Urinary bladder (tissue), 4 donors: ENCODE data around the gene C1QTNF9B. TPM values are rescaled to one million over a fixed set of nuclear protein-coding genes. Genes with fewer than 3 reads are reported as not detected.
"Not testable (repeated sequence)": the region's sequence is repeated elsewhere in the genome, so short reads cannot be mapped to it uniquely, and the experiment has no call there.

ENCODE experiments used
- DNase-seq: peaks from one replicate; pipeline ENCODE4 v3.0.0-alpha.2; 2015; ENCODE audit errors: extremely low spot score
- H3K27ac ChIP-seq: one replicate; pipeline ENCODE4 v1.5.1; 2013; ENCODE audit warnings: low read depth, mild to moderate bottlenecking, moderate library complexity
- H3K36me3 ChIP-seq: one replicate; pipeline ENCODE4 v1.6.1; 2013; ENCODE audit warnings: mild to moderate bottlenecking, moderate library complexity; ENCODE audit not compliant: insufficient read depth
- H3K4me1 ChIP-seq: one replicate; pipeline ENCODE4 v1.6.1; 2013; ENCODE audit warnings: mild to moderate bottlenecking, moderate library complexity; ENCODE audit not compliant: insufficient read depth
- H3K4me3 ChIP-seq: one replicate; pipeline ENCODE4 v1.5.1; 2013; ENCODE audit warnings: low read depth, low read length
- WGBS: extraction: QIAGEN DNeasy Blood & Tissue Kit; methylation state at CpG from one replicate; pipeline ENCODE4 v1.1.7; 2013; 5-methylcytosine and 5-hydroxymethylcytosine counted together
- polyA plus RNA-seq: library from polyadenylated mRNA; stranded (reverse); fragments of 200-250 nt; gene quantifications from one replicate; pipeline ENCODE4 v1.2.3, GENCODE V29; 2013
- total RNA-seq: library from RNA; depleted of rRNA; stranded (reverse); fragments of >200 nt; gene quantifications from one replicate; pipeline ENCODE4 v1.2.3, GENCODE V29; 2014
- donor health status: healthy with polysubstance abuse.
- donor health status: healthy.

The C1QTNF9B gene
- total RNA-seq (0.58 TPM), polyA plus RNA-seq (0.49 TPM)

DNA sequence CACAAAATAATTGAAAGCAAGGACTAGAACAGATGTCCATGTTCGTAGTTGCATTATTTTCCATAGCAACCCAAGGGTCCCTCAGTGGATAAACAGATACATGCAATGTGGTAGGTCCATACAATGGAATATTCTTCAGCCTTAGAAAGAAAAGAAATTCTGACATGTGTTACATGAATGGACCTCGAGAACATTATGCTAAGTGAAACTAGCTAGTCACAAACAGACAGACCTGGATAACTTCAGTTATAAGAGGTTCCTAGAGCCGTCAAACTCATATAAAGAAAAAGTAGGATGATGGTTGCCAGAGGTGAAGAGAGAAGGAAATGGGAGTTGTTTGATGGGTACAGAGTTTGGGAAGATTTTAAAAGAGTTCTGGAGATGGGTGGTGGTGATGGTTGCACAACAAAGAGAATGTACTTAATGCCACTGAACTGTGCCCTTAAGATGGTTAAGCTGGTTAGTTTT, at the start of gene C1QTNF9B:
C1QTNF9B (minus strand) TSS at position 51 of the 468 bp plus-strand sequence.
- not testable (repeated sequence) for H3K4me1 ChIP-seq, H3K4me3 ChIP-seq, DNase-seq, H3K27ac ChIP-seq, H3K36me3 ChIP-seq
- 76% methylated on average over 3 of the region's 3 CpGs for WGBS

- H3K27ac ChIP-seq: no peak overlapping the region
- no peak for DNase-seq
- H3K4me1 ChIP-seq: no peaks in the 10 kb centered on the region
- WGBS: 90% methylated on average over 8 of the region's 8 CpGs
- H3K4me3 ChIP-seq: no peak overlapping the region
- H3K36me3 ChIP-seq: no peaks in the 10 kb centered on the region
Observed at GRCh38 chr13:23946900-23947299, 49.6 kb upstream of the C1QTNF9B start.

- DNase-seq: no peak
- Histone ChIP-seq H3K36me3 (no peaks in the 10 kb centered on the region), H3K27ac (no peak overlapping the region), H3K4me1 (no peaks in the 10 kb centered on the region), H3K4me3 (no peak overlapping the region)
- 81% methylated on average over 19 of the region's 19 CpGs for WGBS
Observed at GRCh38 chr13:23946067-23946466, 48.8 kb upstream of the C1QTNF9B start.

GRCh38 chr13:23945612-23946011, 48.3 kb upstream of the C1QTNF9B start:
- Histone ChIP-seq H3K36me3 (no peaks in the 10 kb centered on the region), H3K27ac (no peak overlapping the region), H3K4me1 (no peaks in the 10 kb centered on the region), H3K4me3 (no peak overlapping the region)
- no peak for DNase-seq
- WGBS: 77% methylated on average over 28 of the region's 28 CpGs

DNA sequence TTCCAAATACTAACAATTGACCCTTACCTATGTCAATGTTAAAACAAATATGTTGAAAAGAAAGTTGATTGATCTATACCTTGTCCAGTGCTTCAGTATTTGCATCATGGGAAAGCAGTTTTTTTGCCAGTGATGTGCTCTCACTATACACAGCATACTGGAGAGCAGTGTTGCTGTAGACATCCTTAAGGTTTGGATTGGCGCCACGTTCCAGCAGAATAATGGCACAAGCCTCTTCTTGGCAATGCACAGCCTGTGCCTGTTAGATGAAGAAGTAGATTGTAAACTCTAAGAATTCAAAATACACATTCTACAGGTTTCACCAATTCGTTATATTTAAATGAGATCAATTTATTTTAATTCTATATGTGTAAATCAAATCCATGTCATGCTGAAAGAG, 43.9 kb upstream of the C1QTNF9B start:
- H3K4me3 ChIP-seq: no peak overlapping the region
- no peak for DNase-seq
- WGBS: 76% methylated on average over 3 of the region's 3 CpGs
- H3K36me3 ChIP-seq: no peaks in the 10 kb centered on the region
- H3K27ac ChIP-seq: no peak overlapping the region
- H3K4me1 ChIP-seq: no peaks in the 10 kb centered on the region

- WGBS: 51% methylated on average over 3 of the region's 3 CpGs
Observed at GRCh38 chr13:23939666-23940065, 42.4 kb upstream of the C1QTNF9B start.

DNA sequence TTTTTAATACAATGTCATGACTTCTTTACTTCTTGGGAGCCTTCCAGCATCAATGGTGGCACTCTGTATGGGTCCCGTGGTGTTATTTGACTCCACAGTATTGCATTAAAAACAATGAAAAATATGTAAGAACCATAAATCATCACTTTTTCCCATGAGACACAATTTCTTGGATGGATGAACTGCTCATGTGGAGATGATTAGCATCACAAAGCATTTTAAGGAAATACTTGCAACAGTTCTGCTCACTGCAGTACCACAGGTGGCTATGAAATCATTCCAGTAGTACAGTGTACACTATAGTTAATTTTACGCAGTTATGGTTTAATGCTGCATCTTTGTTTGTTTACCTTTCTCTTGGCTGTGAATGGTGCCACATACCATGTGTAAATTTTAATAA, 37.2 kb upstream of the C1QTNF9B start:
- no peak for DNase-seq
- H3K4me3 ChIP-seq: no peak overlapping the region
- no peak overlapping the region for H3K27ac ChIP-seq
- H3K4me1 ChIP-seq: no peaks in the 10 kb centered on the region
- WGBS: 78% methylated on average over 2 of the region's 2 CpGs
- H3K36me3 ChIP-seq: no peaks in the 10 kb centered on the region

More at GRCh38 chr13:23939666-23940065, 42.4 kb upstream of the C1QTNF9B start:
- not testable (repeated sequence) for H3K27ac ChIP-seq, H3K36me3 ChIP-seq, DNase-seq, H3K4me3 ChIP-seq, H3K4me1 ChIP-seq

- Histone ChIP-seq H3K36me3 (no peaks in the 10 kb centered on the region), H3K4me1 (no peaks in the 10 kb centered on the region)
Observed at GRCh38 chr13:23928985-23929384, 31.7 kb upstream of the C1QTNF9B start.

DNA sequence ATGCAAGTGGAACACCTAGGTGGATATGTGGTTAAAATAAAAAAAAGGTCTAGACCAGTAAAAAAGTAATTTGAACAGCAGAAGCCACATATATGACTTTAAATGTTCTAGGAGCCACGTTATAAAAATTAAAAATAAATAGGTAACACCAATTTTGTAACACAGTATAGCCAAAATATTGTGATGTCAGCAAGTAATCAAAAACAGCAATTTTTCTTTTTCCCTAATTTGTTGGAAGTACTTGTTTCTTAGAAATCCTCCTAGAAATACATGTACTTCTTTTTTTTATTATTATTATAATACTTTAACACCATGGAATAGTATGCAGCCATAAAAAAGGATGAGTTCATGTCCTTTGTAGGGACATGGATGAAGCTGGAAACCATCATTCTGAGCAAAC, 25.7 kb upstream of the C1QTNF9B start:
- 62% methylated on average over 1 of the region's 1 CpG for WGBS
- H3K4me1 ChIP-seq: no peaks in the 10 kb centered on the region

More at GRCh38 chr13:23928985-23929384, 31.7 kb upstream of the C1QTNF9B start:
- Histone ChIP-seq H3K4me3 (no peak overlapping the region), H3K27ac (no peak overlapping the region)
- DNase-seq: no peak
- 94% methylated on average over 2 of the region's 2 CpGs for WGBS

DNA sequence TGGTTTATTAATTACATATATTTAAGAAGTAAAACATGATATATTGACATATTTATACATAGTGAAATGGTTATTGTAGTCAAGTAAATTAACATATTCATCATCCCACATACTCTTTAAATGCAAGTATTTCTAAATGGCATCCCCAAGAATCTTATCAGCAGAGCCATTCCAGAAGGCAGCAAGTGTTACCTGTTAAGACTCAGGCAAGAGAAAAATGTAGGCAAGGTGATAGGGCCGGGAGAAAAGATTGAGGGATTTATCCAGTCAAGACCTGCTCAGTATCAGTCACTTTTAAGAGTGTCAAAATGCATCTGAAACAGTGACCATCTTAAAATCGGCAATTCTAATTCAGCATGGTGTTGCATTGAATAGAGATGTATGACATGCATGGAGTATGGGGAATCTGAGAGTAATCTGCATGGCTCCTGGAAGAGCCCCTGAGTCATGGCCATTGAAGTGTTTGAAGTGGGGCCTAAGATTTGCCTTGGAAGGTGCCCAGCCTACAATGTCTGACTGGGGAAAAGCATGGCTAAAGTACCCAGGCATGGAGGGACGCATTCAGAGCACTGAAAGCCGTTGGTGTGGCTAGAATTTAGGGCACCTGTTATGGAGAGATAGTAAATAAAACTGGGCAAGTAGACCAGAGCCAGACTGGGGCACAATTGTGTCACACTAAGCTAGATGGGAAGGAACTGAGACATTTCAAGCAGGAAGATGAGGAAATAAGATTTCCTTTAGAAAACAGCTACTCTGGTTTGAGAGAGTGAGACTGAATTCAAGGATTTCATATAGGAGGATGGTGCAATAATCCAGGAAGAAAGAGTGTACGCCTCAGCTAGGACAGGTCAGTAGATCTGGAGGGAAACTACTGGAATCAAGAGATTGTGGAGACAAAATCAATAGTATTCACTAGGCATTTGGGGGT, 25.0 kb upstream of the C1QTNF9B start:
- 68% methylated on average over 5 of the region's 5 CpGs for WGBS
- no peak for DNase-seq
- Histone ChIP-seq H3K4me3 (no peak overlapping the region), H3K27ac (no peak overlapping the region), H3K36me3 (no peaks in the 10 kb centered on the region), H3K4me1 (no peaks in the 10 kb centered on the region)

More for the DNA sequence above, 25.7 kb upstream of the C1QTNF9B start:
- no peak for DNase-seq
- Histone ChIP-seq H3K4me3 (no peak overlapping the region), H3K27ac (no peak overlapping the region), H3K36me3 (no peaks in the 10 kb centered on the region)

DNA sequence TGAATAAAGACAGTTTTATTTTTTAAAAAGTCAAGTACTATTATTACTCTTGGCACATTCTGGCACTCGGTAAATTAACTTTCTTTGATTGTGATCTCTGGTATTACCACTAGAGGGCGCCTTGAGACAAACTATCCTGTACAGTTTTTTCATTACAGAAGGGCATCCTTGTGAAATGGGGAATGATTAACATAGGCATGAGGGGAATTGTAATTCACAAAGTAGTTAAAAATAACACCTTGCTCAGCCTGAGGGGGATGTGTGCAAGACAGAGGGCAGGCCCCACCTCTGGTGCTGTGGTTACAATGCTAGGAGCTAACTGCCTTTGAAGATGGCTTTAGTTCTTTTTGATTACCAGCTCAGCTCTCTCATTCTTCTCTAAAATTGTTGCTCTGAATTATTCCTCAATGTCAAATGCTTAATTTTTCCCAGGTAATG, 24.2 kb upstream of the C1QTNF9B start:
- no peaks in the 10 kb centered on the region for H3K36me3 ChIP-seq
- 15% methylated on average over 2 of the region's 2 CpGs for WGBS
- H3K4me3 ChIP-seq: no peak overlapping the region
- no peak overlapping the region for H3K27ac ChIP-seq
- peak; percentile 20 for DNase-seq
- H3K4me1 ChIP-seq: no peaks in the 10 kb centered on the region

DNA sequence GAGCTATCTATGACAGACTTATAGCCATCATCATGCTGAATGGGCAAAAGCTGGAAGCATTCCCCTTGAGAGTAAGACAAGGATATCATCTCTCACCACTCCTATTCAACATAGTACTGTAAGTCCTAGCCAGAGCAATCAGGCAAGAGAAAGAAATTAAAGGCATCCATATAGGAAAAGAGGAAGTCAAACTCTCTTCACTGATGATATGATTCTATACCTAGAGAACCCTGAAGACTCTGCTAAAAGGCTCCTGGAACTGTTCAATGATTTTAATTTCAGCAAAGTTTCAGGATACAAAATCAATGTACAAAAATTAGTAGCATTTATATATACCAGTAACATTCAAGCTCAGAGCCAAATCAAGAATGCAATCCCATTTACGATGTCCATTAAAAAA, 21.7 kb upstream of the C1QTNF9B start:
- Histone ChIP-seq H3K27ac (no peak overlapping the region), H3K36me3 (peaks cover 1% of the 10 kb centered on the region), H3K4me1 (no peaks in the 10 kb centered on the region), H3K4me3 (no peak overlapping the region)
- no peak for DNase-seq
- WGBS: 86% methylated on average over 1 of the region's 1 CpG

- Histone ChIP-seq H3K4me3 (no peak overlapping the region), H3K27ac (no peak overlapping the region), H3K4me1 (no peaks in the 10 kb centered on the region), H3K36me3 (peaks cover 1% of the 10 kb centered on the region)
- 76% methylated on average over 2 of the region's 2 CpGs for WGBS
- DNase-seq: no peak
Observed at GRCh38 chr13:23918208-23918607, 20.9 kb upstream of the C1QTNF9B start.

GRCh38 chr13:23915308-23915707, 18.0 kb upstream of the C1QTNF9B start:
- Histone ChIP-seq H3K27ac (no peak overlapping the region), H3K36me3 (peaks cover 1% of the 10 kb centered on the region), H3K4me1 (no peaks in the 10 kb centered on the region), H3K4me3 (no peak overlapping the region)
- WGBS: 81% methylated on average over 3 of the region's 3 CpGs
- no peak for DNase-seq
